Measurements from ENCODE around the gene OVOL1.
"Not testable (repeated sequence)": the region's sequence is repeated elsewhere in the genome, so short reads cannot be mapped to it uniquely, and the experiment has no call there.

Gene OVOL1

GRCh38 chr11:65814986-65815565 lies 28.2 kb downstream of the OVOL1 start:
- no peak for DNase-seq (ENCODE audit: low read depth)

GRCh38 chr11:65816696-65817095 lies 29.8 kb downstream of the OVOL1 start:
- no peak for DNase-seq (ENCODE audit: low read depth)

- no peak for DNase-seq (ENCODE audit: low read depth)
Observed at GRCh38 chr11:65817312-65817834, 30.5 kb downstream of the OVOL1 start.

GRCh38 chr11:65817835-65818680 lies 31.2 kb downstream of the OVOL1 start:
- peak; percentile 96 for DNase-seq (ENCODE audit: low read depth)

- DNase-seq (ENCODE audit: low read depth) = no peak
Observed at GRCh38 chr11:65821107-65821506, 34.2 kb downstream of the OVOL1 start.

GRCh38 chr11:65822776-65823528 lies 36.1 kb downstream of the OVOL1 start:
- DNase-seq (ENCODE audit: low read depth) = no peak

- no peak for DNase-seq (ENCODE audit: low read depth)
Observed at GRCh38 chr11:65826984-65827735, 40.3 kb downstream of the OVOL1 start.

GRCh38 chr11:65829459-65829858 lies 42.6 kb downstream of the OVOL1 start:
- no peak for DNase-seq (ENCODE audit: low read depth)

GRCh38 chr11:65832231-65832630 lies 45.4 kb downstream of the OVOL1 start:
- not testable (repeated sequence) for DNase-seq (ENCODE audit: low read depth)

GRCh38 chr11:65833297-65834030 lies 46.6 kb downstream of the OVOL1 start, which contains the start of gene SNX32:
Gene SNX32, plus strand, starts transcription at chr11:65833963. Its CDS starts 103 bp downstream, at chr11:65834066.
- DNase-seq (ENCODE audit: low read depth) = peak; percentile 88

GRCh38 chr11:65834202-65834601 lies 47.3 kb downstream of the OVOL1 start:
- no peak for DNase-seq (ENCODE audit: low read depth)

- DNase-seq (ENCODE audit: low read depth) = no peak
Observed at GRCh38 chr11:65842144-65842543, 55.3 kb downstream of the OVOL1 start.

- no peak for DNase-seq (ENCODE audit: low read depth)
Observed at GRCh38 chr11:65843811-65844210, 56.9 kb downstream of the OVOL1 start.

GRCh38 chr11:65844231-65844872 lies 57.5 kb downstream of the OVOL1 start:
- DNase-seq (ENCODE audit: low read depth) = no peak

Measured in stimulated activated CD8-positive, alpha-beta memory T cell treated with anti-CD3 and anti-CD28 coated beads, Interleukin-7, amount 100 ng/mL, for 24 hours (primary cell).